ENCODE results near the gene TTL. TPM values are rescaled to one million over a fixed set of nuclear protein-coding genes. Genes with fewer than 3 reads are reported as not detected.

Gene TTL
- total and polyA plus RNA-seq, 4 donors, result 3.6 to 9.5 (median 7.1) TPM

GRCh38 chr2:112519506-112519905, 37.5 kb downstream of the TTL start:
- no peaks in the 10 kb centered on the region for H3K27me3 ChIP-seq (ENCODE audit: control insufficient read depth in 4 of 4, insufficient read depth in 4 of 4, low read length in 3 of 4)
- peaks cover 6 to 15% (median 11%) of the 10 kb centered on the region in 4 donors for H3K36me3 ChIP-seq (ENCODE audit: control insufficient read depth in 4 of 4, insufficient read depth in 3 of 4, low read depth in 1 of 4, low read length in 3 of 4)
- no peak overlapping the region for H3K4me3 ChIP-seq (ENCODE audit: low read depth in 1 of 3, low read length in 3 of 3)
- no peak overlapping the region for H3K27ac ChIP-seq (ENCODE audit: low read depth in 1 of 2, low read length in 2 of 2)
- H3K9ac ChIP-seq (ENCODE audit: low read depth in 1 of 2, low read length in 2 of 2), result no peak overlapping the region
- TF ChIP-seq SP1 (IDR thresholded peaks at IDR 0.05) (no peak), HNF4G (IDR thresholded peaks at IDR 0.05) (no peak), FOXA1 (IDR thresholded peaks at IDR 0.05) (no peak), RXRA (IDR thresholded peaks at IDR 0.05) (no peak), EGR1 (IDR thresholded peaks at IDR 0.05; ENCODE audit: low read depth in 2 of 2) (no peak), RAD21 (IDR thresholded peaks at IDR 0.05) (no peak), GABPA (IDR thresholded peaks at IDR 0.05 in 1 of 2, conservative IDR thresholded peaks at IDR 0.05 in 1 of 2) (no peak), TAF1 (conservative IDR thresholded peaks at IDR 0.05) (no peak), YY1 (IDR thresholded peaks at IDR 0.05) (no peak), MAX (IDR thresholded peaks at IDR 0.05) (no peak), JUND (IDR thresholded peaks at IDR 0.05) (no peak)
- no peaks in the 10 kb centered on the region for H3K4me1 ChIP-seq (ENCODE audit: control insufficient read depth in 4 of 4, insufficient read depth in 4 of 4, low read length in 3 of 4)
- 86% methylated on average over 9 of the region's 9 CpGs for WGBS
- no peaks in the 10 kb centered on the region for H3K9me3 ChIP-seq (ENCODE audit: control insufficient read depth in 4 of 4, low read length in 3 of 4)
- no peak for DNase-seq (ENCODE audit: low spot score)

- Histone ChIP-seq H3K27me3 (ENCODE audit: control insufficient read depth in 4 of 4, insufficient read depth in 4 of 4, low read length in 3 of 4) (no peaks in the 10 kb centered on the region), H3K9ac (ENCODE audit: low read depth in 1 of 2, low read length in 2 of 2) (no peak overlapping the region), H3K4me3 (ENCODE audit: low read depth in 1 of 3, low read length in 3 of 3) (no peak overlapping the region), H3K4me1 (ENCODE audit: control insufficient read depth in 4 of 4, insufficient read depth in 4 of 4, low read length in 3 of 4) (no peaks in the 10 kb centered on the region), H3K27ac (ENCODE audit: low read depth in 1 of 2, low read length in 2 of 2) (no peak overlapping the region), H3K9me3 (ENCODE audit: control insufficient read depth in 4 of 4, low read length in 3 of 4) (no peaks in the 10 kb centered on the region), H3K36me3 (ENCODE audit: control insufficient read depth in 4 of 4, insufficient read depth in 3 of 4, low read depth in 1 of 4, low read length in 3 of 4) (peaks cover 6 to 15% (median 11%) of the 10 kb centered on the region in 4 donors)
- DNase-seq (ENCODE audit: low spot score), result no peak
- 91% methylated on average over 7 of the region's 7 CpGs for whole genome bisulfite sequencing
- TF ChIP-seq NR2F2 (IDR thresholded peaks at IDR 0.05) (no peak), MAX (IDR thresholded peaks at IDR 0.05) (no peak), FOXA1 (IDR thresholded peaks at IDR 0.05) (no peak), RXRA (IDR thresholded peaks at IDR 0.05) (no peak), CTCF (IDR thresholded peaks at IDR 0.05; ENCODE audit: low read depth, low read length, missing input control) (no peak), TAF1 (conservative IDR thresholded peaks at IDR 0.05) (no peak), JUND (IDR thresholded peaks at IDR 0.05) (no peak), YY1 (IDR thresholded peaks at IDR 0.05) (no peak), FOXA2 (IDR thresholded peaks at IDR 0.05) (no peak), EGR1 (IDR thresholded peaks at IDR 0.05; ENCODE audit: low read depth in 2 of 2) (no peak), HNF4A (conservative IDR thresholded peaks at IDR 0.05) (no peak), SP1 (IDR thresholded peaks at IDR 0.05) (no peak), ATF3 (IDR thresholded peaks at IDR 0.05) (no peak), RAD21 (IDR thresholded peaks at IDR 0.05) (no peak), REST (IDR thresholded peaks at IDR 0.05) (no peak), GABPA (IDR thresholded peaks at IDR 0.05 in 1 of 2, conservative IDR thresholded peaks at IDR 0.05 in 1 of 2) (no peak), ZBTB33 (IDR thresholded peaks at IDR 0.05) (no peak), HNF4G (IDR thresholded peaks at IDR 0.05) (no peak)
These were observed 38.4 kb downstream of the TTL start for GRCh38 chr2:112520234-112520783.
